ENCODE results near the gene DYNC1LI2. TPM values are rescaled to one million over a fixed set of nuclear protein-coding genes. Genes with fewer than 3 reads are reported as not detected.

Gene DYNC1LI2
- polyA plus RNA-seq, 5 donors: 114 to 161 (median 144) TPM

Other genes with a start within 250 kb of the DYNC1LI2 start
- gene TK2, start 201.5 kb downstream of the DYNC1LI2 start, polyA plus RNA-seq (ENCODE audit: insufficient read depth in 1 of 5, insufficient read length in 5 of 5, low replicate concordance in 1 of 5): 10 to 100 TPM; 29.1 to 36.2 (median 33.9) TPM
- 10 to 100 TPM; 36.4 to 55.8 (median 43.5) TPM for gene CKLF, start 199.0 kb downstream of the DYNC1LI2 start, polyA plus RNA-seq (ENCODE audit: insufficient read depth in 1 of 5, insufficient read length in 5 of 5, low replicate concordance in 1 of 5)
- gene CMTM1, start 185.2 kb downstream of the DYNC1LI2 start, polyA plus RNA-seq (ENCODE audit: insufficient read depth in 1 of 5, insufficient read length in 5 of 5, low replicate concordance in 1 of 5): 10 to 100 TPM in 1 of 5 donors, 1 to 10 TPM in 4; 5.3 to 10.8 (median 9.5) TPM
- gene CMTM2, start 172.1 kb downstream of the DYNC1LI2 start, polyA plus RNA-seq (ENCODE audit: insufficient read depth in 1 of 5, insufficient read length in 5 of 5, low replicate concordance in 1 of 5): 1 to 10 TPM in 2 of 5 donors, under 1 TPM in 3; 0.60 to 1.1 (median 0.95) TPM
- gene CMTM3, start 146.9 kb downstream of the DYNC1LI2 start, polyA plus RNA-seq (ENCODE audit: insufficient read depth in 1 of 5, insufficient read length in 5 of 5, low replicate concordance in 1 of 5): 100 to 1,000 TPM in 1 of 5 donors, 10 to 100 TPM in 4; 78.5 to 103 (median 86.1) TPM
- gene CMTM4, start 54.9 kb downstream of the DYNC1LI2 start, polyA plus RNA-seq (ENCODE audit: insufficient read depth in 1 of 5, insufficient read length in 5 of 5, low replicate concordance in 1 of 5): 10 to 100 TPM; 21.1 to 36.4 (median 27.7) TPM
- gene TERB1, start 50.0 kb upstream of the DYNC1LI2 start, polyA plus RNA-seq (ENCODE audit: insufficient read depth in 1 of 5, insufficient read length in 5 of 5, low replicate concordance in 1 of 5): under 1 TPM in 3 of 5 donors, not detected in 2; 0.05 to 0.23 (median 0.10) TPM
- gene NAE1, start 79.4 kb upstream of the DYNC1LI2 start, polyA plus RNA-seq (ENCODE audit: insufficient read depth in 1 of 5, insufficient read length in 5 of 5, low replicate concordance in 1 of 5): 100 to 1,000 TPM in 1 of 5 donors, 10 to 100 TPM in 4; 62.2 to 105 (median 90.3) TPM
- under 1 TPM in 1 of 5 donors, not detected in 4; 0.06 TPM for gene CA7, start 92.8 kb upstream of the DYNC1LI2 start, polyA plus RNA-seq (ENCODE audit: insufficient read depth in 1 of 5, insufficient read length in 5 of 5, low replicate concordance in 1 of 5)
- gene PDP2, start 128.9 kb upstream of the DYNC1LI2 start, polyA plus RNA-seq (ENCODE audit: insufficient read depth in 1 of 5, insufficient read length in 5 of 5, low replicate concordance in 1 of 5): 1 to 10 TPM; 5.8 to 9.3 (median 8.9) TPM
- 10 to 100 TPM; 22.5 to 66.6 (median 37.7) TPM for gene CDH16, start 167.3 kb upstream of the DYNC1LI2 start, polyA plus RNA-seq (ENCODE audit: insufficient read depth in 1 of 5, insufficient read length in 5 of 5, low replicate concordance in 1 of 5)
- 10 to 100 TPM in 2 of 5 donors, 1 to 10 TPM in 3; 6.7 to 10.7 (median 9.6) TPM for gene RRAD, start 173.9 kb upstream of the DYNC1LI2 start, polyA plus RNA-seq (ENCODE audit: insufficient read depth in 1 of 5, insufficient read length in 5 of 5, low replicate concordance in 1 of 5)
- gene CIAO2B, start 182.8 kb upstream of the DYNC1LI2 start, polyA plus RNA-seq (ENCODE audit: insufficient read depth in 1 of 5, insufficient read length in 5 of 5, low replicate concordance in 1 of 5): 10 to 100 TPM; 65.0 to 98.6 (median 80.7) TPM
- 10 to 100 TPM; 30.8 to 37.9 (median 36.0) TPM for gene CES2, start 183.9 kb upstream of the DYNC1LI2 start, polyA plus RNA-seq (ENCODE audit: insufficient read depth in 1 of 5, insufficient read length in 5 of 5, low replicate concordance in 1 of 5)
- 1 to 10 TPM; 4.0 to 5.6 (median 4.2) TPM for gene CES3, start 209.7 kb upstream of the DYNC1LI2 start, polyA plus RNA-seq (ENCODE audit: insufficient read depth in 1 of 5, insufficient read length in 5 of 5, low replicate concordance in 1 of 5)
- 10 to 100 TPM in 1 of 5 donors, 1 to 10 TPM in 4; 6.2 to 11.9 (median 7.3) TPM for gene CES4A, start 237.0 kb upstream of the DYNC1LI2 start, polyA plus RNA-seq (ENCODE audit: insufficient read depth in 1 of 5, insufficient read length in 5 of 5, low replicate concordance in 1 of 5)